NB4 (cell line): ENCODE results near the gene KRTAP9-6.
"Not testable (repeated sequence)": the region's sequence is repeated elsewhere in the genome, so short reads cannot be mapped to it uniquely, and the experiment has no call there.

ENCODE experiments used
- DNase-seq: peaks from one replicate; pipeline ENCODE4 v3.0.0; 2010; ENCODE audit warnings: low read depth
- H3K4me3 ChIP-seq: one replicate; pipeline ENCODE4 v1.5.1; 2011; ENCODE audit warnings: mild to moderate bottlenecking, low read depth, low read length, moderate library complexity
- CTCF ChIP-seq: IDR thresholded peaks from one replicate; pipeline ENCODE4 v1.5.1; 2012; ENCODE audit warnings: low read depth, low read length
- MAX ChIP-seq: IDR thresholded peaks from 2 replicates; pipeline ENCODE4 v1.6.1; 2011; ENCODE audit warnings: low read depth, low read length
- MYC ChIP-seq: IDR thresholded peaks from 2 replicates; pipeline ENCODE4 v1.6.1; 2011; ENCODE audit warnings: low read depth, low read length
- POLR2A ChIP-seq: IDR thresholded peaks from 2 replicates; pipeline ENCODE4 v1.6.1; 2011; ENCODE audit warnings: mild to moderate bottlenecking; ENCODE audit not compliant: insufficient read length; ENCODE audit errors: extremely low read depth

The KRTAP9-6 gene

GRCh38 chr17:41246995-41247787 lies 18.0 kb upstream of the KRTAP9-6 start:
- not testable (repeated sequence) for H3K4me3 ChIP-seq, DNase-seq

- not testable (repeated sequence) for H3K4me3 ChIP-seq, DNase-seq
These were observed 15.4 kb upstream of the KRTAP9-6 start, which contains the start of gene KRTAP9-4 for GRCh38 chr17:41249637-41250240. Gene KRTAP9-4, plus strand, starts transcription at chr17:41249687. Its CDS starts 34 bp downstream, at chr17:41249721.

GRCh38 chr17:41251261-41251660 lies 13.9 kb upstream of the KRTAP9-6 start:
- H3K4me3 ChIP-seq = no peak overlapping the region
- DNase-seq = no peak
- TF ChIP-seq CTCF (no peak), MAX (no peak), MYC (no peak), POLR2A (no peak)

DNA sequence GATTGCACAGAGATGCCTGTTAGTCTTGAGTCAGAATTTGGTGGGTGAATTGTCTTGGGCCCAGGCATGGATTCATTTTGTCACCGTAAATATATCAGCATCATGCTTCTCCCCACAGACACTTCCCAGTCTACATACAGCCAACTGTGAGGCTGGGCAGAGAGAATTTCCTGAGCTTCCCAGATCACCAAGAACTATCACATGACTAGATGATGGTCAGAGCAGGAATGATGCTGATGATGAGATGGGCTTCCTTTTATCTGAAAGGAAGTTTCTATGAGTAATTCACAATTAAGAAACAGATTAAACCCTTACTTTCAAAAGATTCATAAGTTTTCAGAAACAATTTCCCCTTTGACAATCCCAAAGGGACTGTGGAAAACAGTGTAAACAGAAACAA lies 10.3 kb upstream of the KRTAP9-6 start:
- no peak for DNase-seq
- no peak overlapping the region for H3K4me3 ChIP-seq
- TF ChIP-seq MAX (no peak), CTCF (no peak), POLR2A (no peak), MYC (no peak)

GRCh38 chr17:41255381-41256290 lies 9.5 kb upstream of the KRTAP9-6 start, which contains the start of gene KRTAP9-9:
Gene KRTAP9-9, plus strand, starts transcription at chr17:41255384.
- not testable (repeated sequence) for DNase-seq, H3K4me3 ChIP-seq

DNA sequence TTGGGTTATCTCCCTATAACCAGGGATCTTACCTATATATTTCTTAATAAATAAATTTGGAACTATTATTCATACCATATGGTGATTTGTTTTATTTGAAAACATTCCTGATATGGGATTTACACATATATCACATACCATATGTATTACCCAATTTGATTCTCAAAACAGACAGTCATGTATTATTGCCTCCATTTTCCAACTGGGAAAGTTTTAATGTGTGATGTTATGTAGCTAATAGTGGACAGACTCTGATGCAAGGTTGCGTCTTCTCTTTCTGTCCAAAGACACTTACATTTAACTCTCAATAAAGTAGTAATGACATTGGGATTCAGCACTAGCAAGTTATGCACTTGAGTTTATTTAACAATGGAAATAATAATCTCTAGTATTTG lies 8.9 kb upstream of the KRTAP9-6 start:
- H3K4me3 ChIP-seq = no peak overlapping the region
- no peak for DNase-seq
- no peak for TF ChIP-seq POLR2A
- TF ChIP-seq MYC = no peak
- no peak for TF ChIP-seq CTCF
- no peak for TF ChIP-seq MAX

GRCh38 chr17:41258406-41258805 lies 6.8 kb upstream of the KRTAP9-6 start:
- no peak for DNase-seq

More at GRCh38 chr17:41258406-41258805, 6.8 kb upstream of the KRTAP9-6 start:
- no peak overlapping the region for H3K4me3 ChIP-seq
- TF ChIP-seq MAX (no peak), POLR2A (no peak), CTCF (no peak), MYC (no peak)
